Measurements from ENCODE around the gene RHBDF1. TPM values are rescaled to one million over a fixed set of nuclear protein-coding genes. Genes with fewer than 3 reads are reported as not detected.

Gene RHBDF1
- total RNA-seq, 1 donor, result 66.8 TPM

- no peak overlapping the region for H3K4me3 ChIP-seq (ENCODE audit: low read depth, low read length)
- TF ChIP-seq CTCF (IDR thresholded peaks at IDR 0.05; ENCODE audit: insufficient read depth, low read length), result no peak
- DNase-seq (ENCODE audit: low read depth), result no peak
These were observed 31.9 kb upstream of the RHBDF1 start for GRCh38 chr16:104355-104754.

- DNase-seq (ENCODE audit: low read depth), result peak; percentile 69
- H3K4me3 ChIP-seq (ENCODE audit: low read depth, low read length), result no peak overlapping the region
- TF ChIP-seq CTCF (IDR thresholded peaks at IDR 0.05; ENCODE audit: insufficient read depth, low read length), result peak; percentile 17
These were observed 29.8 kb upstream of the RHBDF1 start for GRCh38 chr16:102060-102855.

- no peak overlapping the region for H3K4me3 ChIP-seq (ENCODE audit: low read depth, low read length)
- DNase-seq (ENCODE audit: low read depth), result no peak
- TF ChIP-seq CTCF (IDR thresholded peaks at IDR 0.05; ENCODE audit: insufficient read depth, low read length), result no peak
These were observed 29.2 kb upstream of the RHBDF1 start for GRCh38 chr16:101586-101985.

- no peak for DNase-seq (ENCODE audit: low read depth)
These were observed 28.6 kb upstream of the RHBDF1 start for GRCh38 chr16:100989-101388.

GRCh38 chr16:97822-98221 is 25.4 kb upstream of the RHBDF1 start:
- no peak for TF ChIP-seq CTCF (IDR thresholded peaks at IDR 0.05; ENCODE audit: insufficient read depth, low read length)
- H3K4me3 ChIP-seq (ENCODE audit: low read depth, low read length), result no peak overlapping the region
- DNase-seq (ENCODE audit: low read depth), result no peak

More at GRCh38 chr16:100989-101388, 28.6 kb upstream of the RHBDF1 start:
- H3K4me3 ChIP-seq (ENCODE audit: low read depth, low read length), result no peak overlapping the region
- no peak for TF ChIP-seq CTCF (IDR thresholded peaks at IDR 0.05; ENCODE audit: insufficient read depth, low read length)

- peak; percentile 85 for DNase-seq (ENCODE audit: low read depth)
- TF ChIP-seq CTCF (IDR thresholded peaks at IDR 0.05; ENCODE audit: insufficient read depth, low read length), result peak; percentile 98
- H3K4me3 ChIP-seq (ENCODE audit: low read depth, low read length), result no peak overlapping the region
These were observed 24.5 kb upstream of the RHBDF1 start for GRCh38 chr16:96935-97381.

- no peak for TF ChIP-seq CTCF (IDR thresholded peaks at IDR 0.05; ENCODE audit: insufficient read depth, low read length)
- no peak for DNase-seq (ENCODE audit: low read depth)
- H3K4me3 ChIP-seq (ENCODE audit: low read depth, low read length), result no peak overlapping the region
These were observed 22.5 kb upstream of the RHBDF1 start for GRCh38 chr16:94918-95265.

All from fibroblast of the aortic adventitia (primary cell).